RPMI7951 (cell line): ENCODE data around the gene CDH18. TPM values are rescaled to one million over a fixed set of nuclear protein-coding genes. Genes with fewer than 3 reads are reported as not detected.

Source experiments
- DNase-seq: peaks from one replicate; pipeline ENCODE4 v3.0.0-alpha.2; 2012; ENCODE audit warnings: low read depth
- total RNA-seq: library from RNA; depleted of rRNA; stranded (reverse); fragments of >200 nt; shearing (Covaris generic); gene quantifications from 2 replicates; pipeline ENCODE4 v1.2.3, GENCODE V29; 2014; rRNA removed

CDH18 gene
- 14.8 and 22.2 TPM in 2 replicates for total RNA-seq

GRCh38 chr5:19987612-19988361 lies at the start of gene CDH18:
Gene CDH18 (minus strand): TSS chr5:19988200. CDS start chr5:19838986, 149,214 bp downstream.
- peak; percentile 44 for DNase-seq

- no peak for DNase-seq
These were observed 46.7 kb upstream of the CDH18 start for GRCh38 chr5:20034717-20035116.

- DNase-seq: no peak
These were observed 45.9 kb upstream of the CDH18 start for GRCh38 chr5:20033881-20034280.

- DNase-seq: no peak
These were observed 44.9 kb upstream of the CDH18 start for GRCh38 chr5:20032896-20033295.

GRCh38 chr5:20030125-20030524 lies 42.1 kb upstream of the CDH18 start:
- no peak for DNase-seq

GRCh38 chr5:20029266-20029665 lies 41.3 kb upstream of the CDH18 start:
- DNase-seq: no peak

- no peak for DNase-seq
These were observed 40.5 kb upstream of the CDH18 start for GRCh38 chr5:20028506-20028905.

- DNase-seq: no peak
These were observed 35.7 kb upstream of the CDH18 start for GRCh38 chr5:20023686-20024180.

- DNase-seq: no peak
These were observed 32.2 kb upstream of the CDH18 start for GRCh38 chr5:20020247-20020646.

- DNase-seq: no peak
These were observed 29.0 kb upstream of the CDH18 start for GRCh38 chr5:20017021-20017420.

GRCh38 chr5:20000416-20000815 lies 12.4 kb upstream of the CDH18 start:
- DNase-seq: no peak

- DNase-seq: no peak
These were observed 457 bp upstream of the CDH18 start for GRCh38 chr5:19988457-19988856.

GRCh38 chr5:19986806-19987205 lies 1.2 kb downstream of the CDH18 start:
- DNase-seq: no peak

- no peak for DNase-seq
These were observed 1.9 kb downstream of the CDH18 start for GRCh38 chr5:19986031-19986619.

GRCh38 chr5:19978476-19978875 lies 9.5 kb downstream of the CDH18 start:
- DNase-seq: no peak

- DNase-seq: no peak
These were observed 10.9 kb downstream of the CDH18 start for GRCh38 chr5:19977099-19977498.

- no peak for DNase-seq
These were observed 12.2 kb downstream of the CDH18 start for GRCh38 chr5:19975795-19976194.

GRCh38 chr5:19960451-19960850 lies 27.5 kb downstream of the CDH18 start:
- no peak for DNase-seq

- no peak for DNase-seq
These were observed 28.1 kb downstream of the CDH18 start for GRCh38 chr5:19959830-19960384.

GRCh38 chr5:19950897-19951296 lies 37.1 kb downstream of the CDH18 start:
- no peak for DNase-seq

GRCh38 chr5:19940192-19940591 lies 47.8 kb downstream of the CDH18 start:
- no peak for DNase-seq

- DNase-seq: no peak
These were observed 57.5 kb downstream of the CDH18 start for GRCh38 chr5:19930451-19930850.
